M059J (cell line): ENCODE measurements around the gene CSPG4. TPM values are rescaled to one million over a fixed set of nuclear protein-coding genes. Genes with fewer than 3 reads are reported as not detected.
"Not testable (repeated sequence)": the region's sequence is repeated elsewhere in the genome, so short reads cannot be mapped to it uniquely, and the experiment has no call there.

Experiments used
- DNase-seq: peaks from one replicate; pipeline ENCODE4 v3.0.0-alpha.2; 2012; ENCODE audit warnings: low read depth
- total RNA-seq: library from RNA; depleted of rRNA; stranded (reverse); fragments of >200 nt; shearing (Covaris generic); gene quantifications from 2 replicates; pipeline ENCODE4 v1.2.3, GENCODE V29; 2014; rRNA removed

CSPG4 gene
- 3.4 and 8.2 TPM in 2 replicates for total RNA-seq

- DNase-seq = peak; percentile 40
Measured at GRCh38 chr15:75712668-75713337, at the start of gene CSPG4. TSS of gene CSPG4 (minus strand) at chr15:75712848. CDS start at chr15:75712755, 93 bp downstream.

- DNase-seq = not testable (repeated sequence)
Measured at GRCh38 chr15:75762357-75762718, 49.7 kb upstream of the CSPG4 start.

- DNase-seq = no peak
Measured at GRCh38 chr15:75761446-75762356, 49.1 kb upstream of the CSPG4 start.

- no peak for DNase-seq
Measured at GRCh38 chr15:75760704-75761435, 48.2 kb upstream of the CSPG4 start.

GRCh38 chr15:75760131-75760520 is 47.5 kb upstream of the CSPG4 start:
- DNase-seq = not testable (repeated sequence)

GRCh38 chr15:75759416-75760130 is 46.9 kb upstream of the CSPG4 start:
- no peak for DNase-seq

- peak; percentile 90 for DNase-seq
Measured at GRCh38 chr15:75758071-75758872, 45.6 kb upstream of the CSPG4 start.

GRCh38 chr15:75754871-75755270 is 42.2 kb upstream of the CSPG4 start:
- DNase-seq = not testable (repeated sequence)

GRCh38 chr15:75753145-75753544 is 40.5 kb upstream of the CSPG4 start:
- DNase-seq = no peak

GRCh38 chr15:75751891-75752290 is 39.2 kb upstream of the CSPG4 start:
- no peak for DNase-seq

- no peak for DNase-seq
Measured at GRCh38 chr15:75751116-75751875, 38.6 kb upstream of the CSPG4 start.

GRCh38 chr15:75750261-75751050 is 37.8 kb upstream of the CSPG4 start:
- no peak for DNase-seq

- no peak for DNase-seq
Measured at GRCh38 chr15:75749820-75750219, 37.2 kb upstream of the CSPG4 start.

GRCh38 chr15:75748882-75749281 is 36.2 kb upstream of the CSPG4 start:
- not testable (repeated sequence) for DNase-seq

GRCh38 chr15:75747121-75747520 is 34.5 kb upstream of the CSPG4 start:
- not testable (repeated sequence) for DNase-seq

- DNase-seq = no peak
Measured at GRCh38 chr15:75745305-75745704, 32.7 kb upstream of the CSPG4 start.

GRCh38 chr15:75742346-75742745 is 29.7 kb upstream of the CSPG4 start:
- DNase-seq = not testable (repeated sequence)

GRCh38 chr15:75739791-75740190 is 27.1 kb upstream of the CSPG4 start:
- DNase-seq = no peak
